SK-N-SH treated with all-trans-retinoic acid at 6 μM for 48 hours (cell line): Measurements from ENCODE around the gene TMED8.

Experiments
- ATAC-seq: fragments of 200-7000 bp; cut with Tn5 transposase; 3 replicates; pipeline ENCODE4 v1.9.1; 2020; ENCODE audit warnings: mild to moderate bottlenecking, moderate library complexity
- ARNTL ChIP-seq: fragments of 450-650 bp; formaldehyde crosslinking; IDR thresholded peaks from 2 replicates; pipeline ENCODE4 v1.5.0; 2020; ENCODE audit warnings: low read depth, mild to moderate bottlenecking, moderate library complexity, borderline replicate concordance
- BACH2 ChIP-seq: fragments of 250-450 bp; sonication (Bioruptor Pico); IDR thresholded peaks from 2 replicates; pipeline ENCODE4 v1.9.0; 2021; ENCODE audit warnings: mild to moderate bottlenecking, borderline replicate concordance
- CSDC2 ChIP-seq: fragments of 250-450 bp; sonication (Bioruptor Pico); IDR thresholded peaks from 2 replicates; pipeline ENCODE4 v1.5.0; 2020; ENCODE audit warnings: mild to moderate bottlenecking, moderate library complexity
- ISL1 ChIP-seq: fragments of 250-450 bp; sonication (Bioruptor Pico); IDR thresholded peaks from 2 replicates; pipeline ENCODE4 v2.1.2; 2022; ENCODE audit warnings: mild to moderate bottlenecking, moderate library complexity
- OSR1 ChIP-seq: fragments of 250-450 bp; sonication (Bioruptor Pico); IDR thresholded peaks from 2 replicates; pipeline ENCODE4 v1.8.0; 2022; ENCODE audit warnings: moderate library complexity, mild to moderate bottlenecking, inconsistent platforms
- PPARA ChIP-seq: fragments of 250-450 bp; sonication (Bioruptor Pico); IDR thresholded peaks from 2 replicates; pipeline ENCODE4 v1.5.0; 2020; ENCODE audit warnings: mild to moderate bottlenecking, borderline replicate concordance
- RARB ChIP-seq: fragments of 250-450 bp; sonication (Bioruptor Pico); IDR thresholded peaks from 2 replicates; pipeline ENCODE4 v1.8.0; 2021; ENCODE audit warnings: mild to moderate bottlenecking, moderate library complexity
- SNAI2 ChIP-seq: fragments of 250-450 bp; sonication (Bioruptor Pico); IDR thresholded peaks from 2 replicates; pipeline ENCODE4 v1.5.0; 2020; ENCODE audit warnings: mild to moderate bottlenecking, moderate library complexity
- TCF4 ChIP-seq: fragments of 250-450 bp; sonication (Bioruptor Pico); IDR thresholded peaks from 2 replicates; pipeline ENCODE4 v1.8.0; 2021; ENCODE audit warnings: mild to moderate bottlenecking, moderate library complexity, borderline replicate concordance
- TOX ChIP-seq: fragments of 250-450 bp; sonication (Bioruptor Pico); IDR thresholded peaks from 2 replicates; pipeline ENCODE4 v1.8.0; 2021; ENCODE audit warnings: mild to moderate bottlenecking, moderate library complexity, borderline replicate concordance
- ZC3H10 ChIP-seq: fragments of 250-450 bp; sonication (Bioruptor Pico); IDR thresholded peaks from 2 replicates; pipeline ENCODE4 v1.5.1; 2021; ENCODE audit warnings: mild to moderate bottlenecking, moderate library complexity
- ZFP30 ChIP-seq: fragments of 450-650 bp; formaldehyde crosslinking; IDR thresholded peaks from 2 replicates; pipeline ENCODE4 v1.5.0; 2022; ENCODE audit warnings: mild to moderate bottlenecking, moderate library complexity
- ZNF565 ChIP-seq: fragments of 450-650 bp; formaldehyde crosslinking; conservative IDR thresholded peaks from 2 replicates; pipeline ENCODE4 v1.5.0; 2020; ENCODE audit warnings: low read depth, mild to moderate bottlenecking, moderate library complexity
- ZNF70 ChIP-seq: fragments of 450-650 bp; formaldehyde crosslinking; IDR thresholded peaks from 2 replicates; pipeline ENCODE4 v1.5.0; 2020; ENCODE audit warnings: mild to moderate bottlenecking, moderate library complexity
- TF ChIP-seq, protein P1 (sequence below): fragments of 250-450 bp; sonication (Bioruptor Pico); IDR thresholded peaks from 2 replicates; pipeline ENCODE4 v1.5.1; 2021; ENCODE audit warnings: mild to moderate bottlenecking, moderate library complexity
- TF ChIP-seq, protein P2 (sequence below): fragments of 250-450 bp; sonication (Bioruptor Pico); IDR thresholded peaks from 2 replicates; pipeline ENCODE4 v1.5.1; 2020; ENCODE audit warnings: low read depth, mild to moderate bottlenecking, moderate library complexity
- TF ChIP-seq, protein P3 (sequence below): fragments of 250-450 bp; sonication (Bioruptor Pico); IDR thresholded peaks from 2 replicates; pipeline ENCODE4 v1.5.0; 2020; ENCODE audit warnings: mild to moderate bottlenecking, moderate library complexity
- TF ChIP-seq, protein P4 (sequence below): fragments of 250-450 bp; sonication (Bioruptor Pico); IDR thresholded peaks from 2 replicates; pipeline ENCODE4 v1.8.0; 2020; ENCODE audit warnings: mild to moderate bottlenecking, moderate library complexity, borderline replicate concordance

Gene TMED8

DNA sequence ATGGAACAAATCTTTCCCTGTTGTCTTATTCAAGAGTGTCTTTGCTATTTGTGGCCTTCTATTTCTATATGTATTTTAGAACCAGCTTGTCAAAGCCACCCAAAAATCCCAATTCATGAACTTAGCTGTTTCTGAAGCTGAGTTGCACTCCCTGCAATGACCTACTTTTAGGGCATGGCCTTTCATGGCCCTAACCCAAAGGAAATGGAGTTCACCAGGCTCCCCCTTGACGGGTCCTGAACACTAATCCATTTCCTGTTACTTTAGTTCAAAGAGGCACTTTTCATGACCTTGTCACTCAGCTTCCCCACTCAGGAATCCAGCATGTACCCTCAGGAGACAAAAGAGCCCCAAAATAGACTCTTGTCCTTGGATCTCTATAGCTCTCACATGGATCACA is 7.6 kb downstream of the TMED8 start:
- ATAC-seq = no peak
- TF ChIP-seq CSDC2 = no peak

DNA sequence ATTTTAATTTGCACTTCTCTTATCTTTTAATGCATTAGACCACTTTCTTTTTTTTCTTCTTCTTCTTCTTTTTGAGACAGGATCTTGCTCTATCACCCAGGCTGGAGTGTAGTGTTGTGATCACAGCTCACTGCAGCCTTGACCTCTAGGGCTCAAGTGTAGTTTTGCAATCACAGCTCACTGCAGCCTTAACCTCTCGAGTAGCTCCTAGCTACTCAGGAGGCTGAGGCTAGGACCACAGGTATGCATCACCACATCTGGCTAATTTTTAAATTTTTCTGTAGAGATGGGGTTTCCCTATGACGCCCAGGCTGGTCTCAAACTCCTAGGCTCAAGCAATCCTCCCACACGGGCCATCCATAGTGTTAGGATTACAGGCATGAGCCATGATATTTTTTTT is 12.7 kb downstream of the TMED8 start:
- ATAC-seq = no peak
- TF ChIP-seq, protein P1, sequence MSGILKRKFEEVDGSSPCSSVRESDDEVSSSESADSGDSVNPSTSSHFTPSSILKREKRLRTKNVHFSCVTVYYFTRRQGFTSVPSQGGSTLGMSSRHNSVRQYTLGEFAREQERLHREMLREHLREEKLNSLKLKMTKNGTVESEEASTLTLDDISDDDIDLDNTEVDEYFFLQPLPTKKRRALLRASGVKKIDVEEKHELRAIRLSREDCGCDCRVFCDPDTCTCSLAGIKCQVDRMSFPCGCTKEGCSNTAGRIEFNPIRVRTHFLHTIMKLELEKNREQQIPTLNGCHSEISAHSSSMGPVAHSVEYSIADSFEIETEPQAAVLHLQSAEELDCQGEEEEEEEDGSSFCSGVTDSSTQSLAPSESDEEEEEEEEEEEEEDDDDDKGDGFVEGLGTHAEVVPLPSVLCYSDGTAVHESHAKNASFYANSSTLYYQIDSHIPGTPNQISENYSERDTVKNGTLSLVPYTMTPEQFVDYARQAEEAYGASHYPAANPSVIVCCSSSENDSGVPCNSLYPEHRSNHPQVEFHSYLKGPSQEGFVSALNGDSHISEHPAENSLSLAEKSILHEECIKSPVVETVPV = no peak
- TF ChIP-seq RARB (CRISPR knock-in tag) (no peak), ARNTL (CRISPR knock-in tag) (no peak), SNAI2 (CRISPR knock-in tag) (no peak), PPARA (CRISPR knock-in tag) (no peak), ZNF565 (CRISPR knock-in tag) (no peak), OSR1 (CRISPR knock-in tag) (no peak), ZC3H10 (CRISPR knock-in tag) (no peak)
- TF ChIP-seq, protein P2, sequence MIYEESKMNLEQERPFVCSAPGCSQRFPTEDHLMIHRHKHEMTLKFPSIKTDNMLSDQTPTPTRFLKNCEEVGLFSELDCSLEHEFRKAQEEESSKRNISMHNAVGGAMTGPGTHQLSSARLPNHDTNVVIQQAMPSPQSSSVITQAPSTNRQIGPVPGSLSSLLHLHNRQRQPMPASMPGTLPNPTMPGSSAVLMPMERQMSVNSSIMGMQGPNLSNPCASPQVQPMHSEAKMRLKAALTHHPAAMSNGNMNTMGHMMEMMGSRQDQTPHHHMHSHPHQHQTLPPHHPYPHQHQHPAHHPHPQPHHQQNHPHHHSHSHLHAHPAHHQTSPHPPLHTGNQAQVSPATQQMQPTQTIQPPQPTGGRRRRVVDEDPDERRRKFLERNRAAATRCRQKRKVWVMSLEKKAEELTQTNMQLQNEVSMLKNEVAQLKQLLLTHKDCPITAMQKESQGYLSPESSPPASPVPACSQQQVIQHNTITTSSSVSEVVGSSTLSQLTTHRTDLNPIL = no peak
- TF ChIP-seq, protein P3, sequence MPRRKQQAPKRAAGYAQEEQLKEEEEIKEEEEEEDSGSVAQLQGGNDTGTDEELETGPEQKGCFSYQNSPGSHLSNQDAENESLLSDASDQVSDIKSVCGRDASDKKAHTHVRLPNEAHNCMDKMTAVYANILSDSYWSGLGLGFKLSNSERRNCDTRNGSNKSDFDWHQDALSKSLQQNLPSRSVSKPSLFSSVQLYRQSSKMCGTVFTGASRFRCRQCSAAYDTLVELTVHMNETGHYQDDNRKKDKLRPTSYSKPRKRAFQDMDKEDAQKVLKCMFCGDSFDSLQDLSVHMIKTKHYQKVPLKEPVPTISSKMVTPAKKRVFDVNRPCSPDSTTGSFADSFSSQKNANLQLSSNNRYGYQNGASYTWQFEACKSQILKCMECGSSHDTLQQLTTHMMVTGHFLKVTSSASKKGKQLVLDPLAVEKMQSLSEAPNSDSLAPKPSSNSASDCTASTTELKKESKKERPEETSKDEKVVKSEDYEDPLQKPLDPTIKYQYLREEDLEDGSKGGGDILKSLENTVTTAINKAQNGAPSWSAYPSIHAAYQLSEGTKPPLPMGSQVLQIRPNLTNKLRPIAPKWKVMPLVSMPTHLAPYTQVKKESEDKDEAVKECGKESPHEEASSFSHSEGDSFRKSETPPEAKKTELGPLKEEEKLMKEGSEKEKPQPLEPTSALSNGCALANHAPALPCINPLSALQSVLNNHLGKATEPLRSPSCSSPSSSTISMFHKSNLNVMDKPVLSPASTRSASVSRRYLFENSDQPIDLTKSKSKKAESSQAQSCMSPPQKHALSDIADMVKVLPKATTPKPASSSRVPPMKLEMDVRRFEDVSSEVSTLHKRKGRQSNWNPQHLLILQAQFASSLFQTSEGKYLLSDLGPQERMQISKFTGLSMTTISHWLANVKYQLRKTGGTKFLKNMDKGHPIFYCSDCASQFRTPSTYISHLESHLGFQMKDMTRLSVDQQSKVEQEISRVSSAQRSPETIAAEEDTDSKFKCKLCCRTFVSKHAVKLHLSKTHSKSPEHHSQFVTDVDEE (CRISPR knock-in tag) = no peak
- TF ChIP-seq, all 23 proteins: peak for 0

DNA sequence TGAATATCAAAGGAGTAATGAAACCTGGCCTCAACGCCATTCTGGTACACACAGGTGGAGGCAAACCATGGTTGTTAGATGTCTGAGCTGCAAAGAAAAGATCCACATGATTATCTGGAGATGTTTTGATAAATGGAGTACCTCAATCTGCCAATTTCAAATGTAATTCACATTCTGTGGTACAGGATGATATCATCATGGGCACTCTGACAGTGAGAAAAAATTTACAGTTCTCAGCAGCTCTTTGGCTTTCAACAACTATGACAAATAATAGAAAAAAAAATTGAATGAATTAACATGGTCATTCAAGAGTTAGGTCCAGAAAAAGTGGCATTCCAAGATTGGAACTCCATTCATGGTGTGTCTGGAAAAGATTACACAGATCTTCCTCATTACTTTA is 17.3 kb downstream of the TMED8 start:
- ATAC-seq = no peak
- TF ChIP-seq BACH2 (CRISPR knock-in tag) = no peak
- TF ChIP-seq ISL1 (CRISPR knock-in tag) = peak; percentile 20; the same call in 1 of the 2 replicates

DNA sequence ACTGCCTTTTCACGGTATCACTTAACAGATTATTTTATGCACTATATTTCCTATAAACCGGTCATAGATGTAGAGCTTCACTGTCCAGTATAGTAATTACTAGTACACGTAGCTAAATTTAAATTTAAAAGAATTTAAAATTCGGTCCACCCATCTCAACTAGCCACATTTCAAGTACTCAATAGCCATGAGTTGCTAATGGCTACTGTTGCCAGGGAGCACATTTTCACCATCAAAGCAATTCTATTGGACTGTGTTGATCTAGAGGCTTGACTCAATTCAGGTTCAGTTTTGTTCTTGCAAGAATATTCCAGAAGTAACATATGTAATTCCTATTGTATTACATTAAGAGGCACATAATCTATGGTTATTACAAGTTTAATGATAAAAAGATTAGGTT is 20.0 kb downstream of the TMED8 start:
- TF ChIP-seq, protein P1 = no peak
- TF ChIP-seq ZFP30 (CRISPR knock-in tag) = no peak
- TF ChIP-seq, protein P2 = no peak
- no peak for TF ChIP-seq TOX
- TF ChIP-seq, protein P4, sequence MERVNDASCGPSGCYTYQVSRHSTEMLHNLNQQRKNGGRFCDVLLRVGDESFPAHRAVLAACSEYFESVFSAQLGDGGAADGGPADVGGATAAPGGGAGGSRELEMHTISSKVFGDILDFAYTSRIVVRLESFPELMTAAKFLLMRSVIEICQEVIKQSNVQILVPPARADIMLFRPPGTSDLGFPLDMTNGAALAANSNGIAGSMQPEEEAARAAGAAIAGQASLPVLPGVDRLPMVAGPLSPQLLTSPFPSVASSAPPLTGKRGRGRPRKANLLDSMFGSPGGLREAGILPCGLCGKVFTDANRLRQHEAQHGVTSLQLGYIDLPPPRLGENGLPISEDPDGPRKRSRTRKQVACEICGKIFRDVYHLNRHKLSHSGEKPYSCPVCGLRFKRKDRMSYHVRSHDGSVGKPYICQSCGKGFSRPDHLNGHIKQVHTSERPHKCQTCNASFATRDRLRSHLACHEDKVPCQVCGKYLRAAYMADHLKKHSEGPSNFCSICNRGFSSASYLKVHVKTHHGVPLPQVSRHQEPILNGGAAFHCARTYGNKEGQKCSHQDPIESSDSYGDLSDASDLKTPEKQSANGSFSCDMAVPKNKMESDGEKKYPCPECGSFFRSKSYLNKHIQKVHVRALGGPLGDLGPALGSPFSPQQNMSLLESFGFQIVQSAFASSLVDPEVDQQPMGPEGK = no peak
- TF ChIP-seq CSDC2 = no peak
- no peak for TF ChIP-seq PPARA (CRISPR knock-in tag)
- TF ChIP-seq ZNF565 (CRISPR knock-in tag) = no peak
- no peak for TF ChIP-seq ISL1 (CRISPR knock-in tag)
- no peak for TF ChIP-seq ZNF70 (CRISPR knock-in tag)
- TF ChIP-seq TCF4 (CRISPR knock-in tag) = no peak
- no peak for TF ChIP-seq RARB (CRISPR knock-in tag)
- TF ChIP-seq OSR1 (CRISPR knock-in tag) = no peak
- no peak for ATAC-seq
